OCI-LY7 (cell line): ENCODE data around the gene COL4A2.

Experiments used
- CTCF ChIP-seq: fragments of 200-600 bp; sonication (generic); conservative IDR thresholded peaks from 2 replicates; pipeline ENCODE4 v1.5.1; 2014; ENCODE audit warnings: mild to moderate bottlenecking, antibody characterized with exemption, low read length, moderate library complexity, mixed read lengths
- EZH2phosphoT487 ChIP-seq: fragments of 200-600 bp; sonication (generic); IDR thresholded peaks from 2 replicates; pipeline ENCODE4 v1.6.1; 2018; ENCODE audit warnings: low read depth, borderline replicate concordance, mild to moderate bottlenecking, mixed run types, antibody characterized with exemption, low read length, moderate library complexity, mixed read lengths

- TF ChIP-seq CTCF (no peak), EZH2phosphoT487 (no peak)
Measured at GRCh38 chr13:110519046-110519445, 212.0 kb downstream of the COL4A2 start.
